GM12892 (cell line): ENCODE results near the gene THRSP.

Experiments used
- POLR2A ChIP-seq: IDR thresholded peaks from 2 replicates; pipeline ENCODE4 v1.6.1; 2011; ENCODE audit warnings: low read depth, low read length, control low read depth
- POLR2AphosphoS5 ChIP-seq: IDR thresholded peaks from 2 replicates; pipeline ENCODE4 v1.6.1; 2011; ENCODE audit warnings: low read depth, low read length, control low read depth

DNA sequence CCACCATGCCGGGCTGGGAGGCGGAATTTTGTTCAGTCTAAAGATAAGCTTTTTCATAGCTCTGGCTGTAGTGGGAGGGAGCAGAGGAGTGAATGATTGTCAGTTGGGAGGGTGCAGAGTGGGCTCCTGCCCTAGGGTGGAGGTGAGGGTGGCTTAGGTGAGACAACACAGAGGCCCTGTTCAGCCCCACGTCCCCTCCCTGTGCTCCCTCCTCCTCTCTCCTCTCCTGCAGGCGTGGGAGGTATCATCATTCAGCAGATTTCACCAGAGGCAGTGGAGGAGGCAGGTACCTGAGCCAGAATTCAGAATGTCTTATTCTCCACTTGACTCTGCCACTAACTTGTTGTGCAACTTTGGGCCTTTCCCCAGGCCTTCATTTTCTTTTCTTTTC is 1.7 kb upstream of the THRSP start:
- TF ChIP-seq POLR2A (no peak), POLR2AphosphoS5 (no peak)
